Mesothelial cell of epicardium (in vitro differentiated cells): ENCODE data around the gene OLFML3. TPM values are rescaled to one million over a fixed set of nuclear protein-coding genes. Genes with fewer than 3 reads are reported as not detected.

ENCODE experiments used
- DNase-seq, 2 experiments: peaks; one replicate each; pipeline ENCODE4 v3.0.0; 2021; ENCODE audit warnings: low spot score in 2 of 2; ENCODE audit not compliant: unreplicated experiment in 2 of 2
- H3K27ac Mint-ChIP-seq: 2 replicates; pipeline ENCODE4 v1.8.0; 2021; ENCODE audit warnings: mixed read lengths
- H3K27me3 Mint-ChIP-seq: 2 replicates; pipeline ENCODE4 v1.8.0; 2021; ENCODE audit warnings: low read depth, mixed read lengths
- H3K36me3 Mint-ChIP-seq: 2 replicates; pipeline ENCODE4 v1.8.0; 2021; ENCODE audit warnings: mixed read lengths
- H3K4me1 Mint-ChIP-seq: 2 replicates; pipeline ENCODE4 v1.8.0; 2021; ENCODE audit warnings: mixed read lengths
- H3K4me3 Mint-ChIP-seq: 2 replicates; pipeline ENCODE4 v1.8.0; 2021; ENCODE audit warnings: mild to moderate bottlenecking, moderate library complexity, mixed read lengths
- H3K9me3 Mint-ChIP-seq: 2 replicates; pipeline ENCODE4 v1.8.0; 2021; ENCODE audit warnings: mixed read lengths
- total RNA-seq: library from RNA; stranded (reverse); gene quantifications from 3 replicates; pipeline ENCODE4 v1.2.1, GENCODE V29; 2021
- TF ChIP-seq, protein P1 (sequence below): fragments of 200-600 bp; sonication (generic); IDR thresholded peaks from one replicate; pipeline ENCODE4 v1.5.0; 2021; ENCODE audit warnings: antibody characterized with exemption; ENCODE audit not compliant: unreplicated experiment

OLFML3 gene
- total RNA-seq, 1 donor from 2014 or later, result 115 TPM

DNA sequence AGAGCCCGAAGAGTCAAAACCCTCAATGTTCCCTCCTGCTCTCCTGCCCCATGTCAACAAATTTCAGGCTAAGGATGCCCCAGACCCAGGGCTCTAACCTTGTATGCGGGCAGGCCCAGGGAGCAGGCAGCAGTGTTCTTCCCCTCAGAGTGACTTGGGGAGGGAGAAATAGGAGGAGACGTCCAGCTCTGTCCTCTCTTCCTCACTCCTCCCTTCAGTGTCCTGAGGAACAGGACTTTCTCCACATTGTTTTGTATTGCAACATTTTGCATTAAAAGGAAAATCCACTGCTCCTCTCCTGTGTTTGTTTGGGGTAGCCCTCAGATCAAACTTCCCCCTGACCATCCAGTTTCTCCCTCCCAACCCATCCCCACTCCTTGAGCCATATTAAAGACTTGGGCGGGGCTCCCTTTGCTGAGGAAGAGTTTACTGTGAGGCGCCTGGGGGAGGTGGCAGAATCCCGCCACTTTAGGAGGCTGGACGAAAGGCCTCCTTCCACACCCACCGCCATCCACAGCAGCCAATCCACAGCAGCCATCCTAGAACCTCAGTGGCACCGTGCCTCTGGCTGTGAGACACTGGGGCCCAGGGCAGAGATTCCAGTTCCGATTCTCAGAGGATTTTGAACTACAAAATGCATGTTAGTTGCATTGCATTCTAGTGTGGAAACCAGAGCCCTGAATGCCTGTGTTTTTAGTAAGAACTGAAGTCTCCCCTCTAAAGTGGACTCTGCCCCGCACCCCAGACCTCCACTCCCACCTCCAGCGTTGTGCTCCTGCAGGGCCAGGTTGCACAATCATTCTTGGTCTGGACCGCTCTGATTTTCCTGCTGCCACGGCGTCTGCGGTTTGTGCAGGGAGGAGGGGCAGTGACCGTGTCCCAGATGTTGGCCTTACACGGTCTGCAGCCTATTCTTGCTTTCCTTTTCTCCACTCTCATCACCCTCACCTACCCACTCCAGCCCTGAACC lies 3.0 kb downstream of the OLFML3 start:
- TF ChIP-seq, protein P1, sequence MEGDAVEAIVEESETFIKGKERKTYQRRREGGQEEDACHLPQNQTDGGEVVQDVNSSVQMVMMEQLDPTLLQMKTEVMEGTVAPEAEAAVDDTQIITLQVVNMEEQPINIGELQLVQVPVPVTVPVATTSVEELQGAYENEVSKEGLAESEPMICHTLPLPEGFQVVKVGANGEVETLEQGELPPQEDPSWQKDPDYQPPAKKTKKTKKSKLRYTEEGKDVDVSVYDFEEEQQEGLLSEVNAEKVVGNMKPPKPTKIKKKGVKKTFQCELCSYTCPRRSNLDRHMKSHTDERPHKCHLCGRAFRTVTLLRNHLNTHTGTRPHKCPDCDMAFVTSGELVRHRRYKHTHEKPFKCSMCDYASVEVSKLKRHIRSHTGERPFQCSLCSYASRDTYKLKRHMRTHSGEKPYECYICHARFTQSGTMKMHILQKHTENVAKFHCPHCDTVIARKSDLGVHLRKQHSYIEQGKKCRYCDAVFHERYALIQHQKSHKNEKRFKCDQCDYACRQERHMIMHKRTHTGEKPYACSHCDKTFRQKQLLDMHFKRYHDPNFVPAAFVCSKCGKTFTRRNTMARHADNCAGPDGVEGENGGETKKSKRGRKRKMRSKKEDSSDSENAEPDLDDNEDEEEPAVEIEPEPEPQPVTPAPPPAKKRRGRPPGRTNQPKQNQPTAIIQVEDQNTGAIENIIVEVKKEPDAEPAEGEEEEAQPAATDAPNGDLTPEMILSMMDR, result no peak
- no peak for DNase-seq
- Mint-ChIP-seq H3K27me3 (no peaks in the 10 kb centered on the region), H3K4me3 (peak overlapping the region; percentile 73), H3K36me3 (peaks cover 10% of the 10 kb centered on the region), H3K27ac (peak overlapping the region; percentile 98), H3K9me3 (peaks cover 13% of the 10 kb centered on the region), H3K4me1 (peaks cover 72% of the 10 kb centered on the region)

DNA sequence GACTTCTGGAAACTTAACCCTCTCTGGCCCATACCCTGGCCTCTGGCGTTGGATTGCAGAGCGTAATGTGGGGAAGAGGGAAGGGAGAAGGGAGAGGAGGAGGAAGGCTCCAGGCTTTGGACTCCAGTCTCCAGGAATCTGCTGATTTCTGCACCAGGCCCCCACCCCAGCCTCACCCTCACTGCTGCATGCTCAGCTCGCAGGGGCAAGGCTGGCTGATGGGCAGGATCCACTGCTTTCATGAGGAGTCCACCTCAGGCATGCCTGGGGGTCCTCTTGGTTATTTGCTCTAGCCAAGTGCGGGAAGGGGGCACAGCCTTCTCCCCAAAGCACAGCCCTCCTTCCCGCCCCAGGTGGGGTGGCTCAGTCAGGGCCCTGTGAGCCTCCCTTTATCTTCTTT lies 3.7 kb downstream of the OLFML3 start:
- Mint-ChIP-seq H3K4me1 (peaks cover 67% of the 10 kb centered on the region), H3K27me3 (no peaks in the 10 kb centered on the region), H3K9me3 (peaks cover 19% of the 10 kb centered on the region), H3K36me3 (peaks cover 10% of the 10 kb centered on the region), H3K4me3 (peak overlapping the region; percentile 73), H3K27ac (peak overlapping the region; percentile 98)
- TF ChIP-seq, protein P1, result no peak
- no peak for DNase-seq

DNA sequence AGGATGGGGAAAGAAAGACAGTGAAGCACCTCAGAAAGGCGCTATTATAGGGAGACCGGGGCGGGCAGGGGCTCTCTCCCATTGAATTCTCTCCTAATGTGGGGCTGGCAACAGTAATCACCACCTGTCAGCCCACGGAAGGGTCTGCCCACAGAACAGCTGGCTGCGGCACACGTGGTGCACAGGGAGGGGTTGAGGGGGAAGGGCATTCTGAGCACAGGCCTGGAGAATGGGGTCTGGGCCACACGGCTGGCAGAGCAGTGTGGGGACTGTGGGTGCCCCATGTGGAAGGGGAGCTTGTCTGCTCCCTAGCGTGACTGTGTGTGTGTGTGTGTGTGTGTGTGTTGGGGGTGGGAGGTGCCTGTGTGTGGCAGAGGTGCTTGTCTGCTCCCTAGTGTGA lies 4.1 kb downstream of the OLFML3 start:
- TF ChIP-seq, protein P1, result no peak
- Mint-ChIP-seq H3K9me3 (peaks cover 19% of the 10 kb centered on the region), H3K36me3 (peaks cover 10% of the 10 kb centered on the region), H3K4me1 (peaks cover 63% of the 10 kb centered on the region), H3K4me3 (peak overlapping the region; percentile 73), H3K27ac (peak overlapping the region; percentile 74), H3K27me3 (no peaks in the 10 kb centered on the region)
- no peak for DNase-seq

DNA sequence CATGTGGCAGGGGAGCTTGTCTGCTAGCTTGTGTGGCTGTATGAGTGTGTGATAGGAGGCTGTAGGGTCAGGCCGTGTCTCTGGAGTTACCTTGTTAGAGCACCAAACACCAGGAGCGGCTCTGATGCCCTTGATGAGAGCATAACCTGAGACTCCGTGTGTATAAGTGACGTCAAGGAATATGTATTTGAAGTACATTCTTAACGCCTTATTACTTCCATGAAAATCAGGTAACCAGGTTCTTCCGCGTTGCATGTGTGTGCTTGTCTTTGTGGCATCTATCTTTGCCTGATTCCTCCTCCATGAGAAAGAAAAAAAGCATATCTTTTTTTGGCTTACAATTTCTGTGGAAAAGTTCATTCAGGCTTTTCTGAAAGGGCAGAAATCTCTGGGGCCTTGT lies 4.6 kb downstream of the OLFML3 start:
- Mint-ChIP-seq H3K27me3 (no peaks in the 10 kb centered on the region), H3K4me1 (peaks cover 58% of the 10 kb centered on the region), H3K27ac (peak overlapping the region; percentile 74), H3K9me3 (peaks cover 19% of the 10 kb centered on the region), H3K4me3 (peak overlapping the region; percentile 73), H3K36me3 (peaks cover 10% of the 10 kb centered on the region)
- DNase-seq, result no peak
- TF ChIP-seq, protein P1, result no peak

DNA sequence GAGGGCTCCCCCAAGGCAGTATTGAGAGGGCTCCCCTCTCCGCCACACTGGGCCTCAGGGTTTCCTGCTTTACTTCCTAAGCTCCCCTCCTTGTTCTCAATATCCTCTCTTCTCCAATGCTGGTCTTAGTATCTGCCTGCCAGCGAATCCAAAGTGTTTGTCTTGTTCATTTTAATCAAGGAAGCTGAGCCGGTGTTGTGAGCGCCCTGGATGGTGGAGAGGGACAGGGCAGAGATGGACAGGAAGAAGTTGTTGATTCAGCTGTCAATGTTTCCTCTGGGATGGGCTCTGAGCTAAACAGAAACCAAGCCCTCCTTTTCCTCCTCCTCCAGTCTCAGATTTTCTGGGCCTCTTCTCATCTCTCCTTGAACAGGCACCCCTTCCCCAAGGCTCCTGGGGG lies 5.4 kb downstream of the OLFML3 start:
- H3K27ac Mint-ChIP-seq, result no peak overlapping the region

More for the DNA sequence above, 5.4 kb downstream of the OLFML3 start:
- Mint-ChIP-seq H3K36me3 (peaks cover 10% of the 10 kb centered on the region), H3K4me1 (peaks cover 51% of the 10 kb centered on the region), H3K27me3 (no peaks in the 10 kb centered on the region), H3K4me3 (no peak overlapping the region), H3K9me3 (peaks cover 19% of the 10 kb centered on the region)
- TF ChIP-seq, protein P1, result no peak
- DNase-seq, result no peak
